Uterus (tissue), 2 donors: ENCODE measurements around the gene POLK.

Source experiments
- POLR2A ChIP-seq, 2 donors: fragments of 450-650 bp; IDR thresholded peaks; one replicate each; pipeline ENCODE4 v1.6.1; 2016; ENCODE audit warnings: antibody characterized with exemption in 2 of 2, mild to moderate bottlenecking in 1 of 2, moderate library complexity in 1 of 2
- TF ChIP-seq, protein P1 (sequence below), 4 experiments: fragments of 200-600 bp in 2 of 4; fragments of 450-650 bp in 2 of 4; sonication (generic) in 2 of 4; IDR thresholded peaks; one replicate each; pipeline ENCODE4 v1.5.1; 2016 to 2019; ENCODE audit warnings: antibody characterized with exemption in 4 of 4, mild to moderate bottlenecking in 2 of 4, moderate library complexity in 1 of 4

DNA sequence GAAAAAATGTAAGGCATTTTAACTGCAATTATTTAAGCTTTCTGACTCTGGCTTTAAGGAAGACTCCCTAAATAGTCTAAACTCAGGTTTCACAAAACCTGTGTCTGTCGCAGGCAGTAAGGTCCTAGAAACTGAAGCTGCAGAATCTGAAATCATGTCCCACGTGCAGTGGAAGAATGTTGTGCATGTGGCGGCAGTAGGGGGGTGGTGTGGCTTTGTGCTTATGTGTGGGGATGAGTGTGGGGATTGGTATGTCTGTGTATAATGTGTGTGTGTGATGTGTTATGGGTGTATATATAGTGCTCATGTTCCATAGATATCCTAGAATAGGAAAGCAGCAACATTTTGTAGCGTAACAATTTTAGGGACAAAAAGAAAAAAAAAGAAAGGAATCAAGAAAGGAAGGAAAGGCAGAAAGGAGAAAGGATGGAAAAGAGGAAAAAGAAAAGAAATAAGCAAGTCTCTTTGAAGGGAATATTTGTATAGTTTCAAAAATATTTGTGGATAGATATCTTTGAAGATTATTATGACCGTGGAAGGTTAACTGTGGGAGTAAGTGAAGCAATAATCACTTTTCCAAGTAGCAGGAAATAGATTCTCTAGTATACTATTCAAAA is 106.2 kb downstream of the POLK start:
- TF ChIP-seq, protein P1, sequence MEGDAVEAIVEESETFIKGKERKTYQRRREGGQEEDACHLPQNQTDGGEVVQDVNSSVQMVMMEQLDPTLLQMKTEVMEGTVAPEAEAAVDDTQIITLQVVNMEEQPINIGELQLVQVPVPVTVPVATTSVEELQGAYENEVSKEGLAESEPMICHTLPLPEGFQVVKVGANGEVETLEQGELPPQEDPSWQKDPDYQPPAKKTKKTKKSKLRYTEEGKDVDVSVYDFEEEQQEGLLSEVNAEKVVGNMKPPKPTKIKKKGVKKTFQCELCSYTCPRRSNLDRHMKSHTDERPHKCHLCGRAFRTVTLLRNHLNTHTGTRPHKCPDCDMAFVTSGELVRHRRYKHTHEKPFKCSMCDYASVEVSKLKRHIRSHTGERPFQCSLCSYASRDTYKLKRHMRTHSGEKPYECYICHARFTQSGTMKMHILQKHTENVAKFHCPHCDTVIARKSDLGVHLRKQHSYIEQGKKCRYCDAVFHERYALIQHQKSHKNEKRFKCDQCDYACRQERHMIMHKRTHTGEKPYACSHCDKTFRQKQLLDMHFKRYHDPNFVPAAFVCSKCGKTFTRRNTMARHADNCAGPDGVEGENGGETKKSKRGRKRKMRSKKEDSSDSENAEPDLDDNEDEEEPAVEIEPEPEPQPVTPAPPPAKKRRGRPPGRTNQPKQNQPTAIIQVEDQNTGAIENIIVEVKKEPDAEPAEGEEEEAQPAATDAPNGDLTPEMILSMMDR (IDR thresholded peaks at IDR 0.05) = no peak
- no peak for TF ChIP-seq POLR2A (IDR thresholded peaks at IDR 0.05)
